MCF 10A (cell line): ENCODE measurements around the gene SRRM2. TPM values are rescaled to one million over a fixed set of nuclear protein-coding genes. Genes with fewer than 3 reads are reported as not detected.

Experiments
- BruUV-seq: library from RNA; stranded (reverse); fragments of 400-500 nt; replicated peaks from 2 replicates; lab custom pipeline; 2021; lab: Mats Ljungman, UMichigan
- CTCF ChIA-PET: fragments of 300-600 bp; sonication (Branson Sonifier 250); formaldehyde crosslinking; extraction: SDS; loops from one replicate; lab custom pipeline; 2021; ENCODE audit warnings: antibody characterized with exemption, inconsistent platforms; lab: Yijun Ruan, JAX
- POLR2A ChIA-PET: fragments of 300-600, 350-650 bp; sonication (Branson Sonifier 250); formaldehyde crosslinking; extraction: SDS; loops from one replicate; lab custom pipeline; 2020; ENCODE audit warnings: antibody characterized with exemption, inconsistent platforms; lab: Yijun Ruan, JAX
- DNase-seq: peaks from one replicate; pipeline ENCODE4 v3.0.0-alpha.2; 2018; ENCODE audit not compliant: unreplicated experiment
- H3K27ac Mint-ChIP-seq: one replicate; pipeline ENCODE4 v1.8.0; 2022; ENCODE audit warnings: mild to moderate bottlenecking, low read depth, mixed read lengths; ENCODE audit not compliant: unreplicated experiment
- H3K27me3 Mint-ChIP-seq: one replicate; pipeline ENCODE4 v1.8.0; 2022; ENCODE audit warnings: mixed read lengths; ENCODE audit not compliant: insufficient read depth, unreplicated experiment
- H3K36me3 Mint-ChIP-seq: one replicate; pipeline ENCODE4 v1.8.0; 2022; ENCODE audit warnings: mild to moderate bottlenecking, moderate library complexity, mixed read lengths; ENCODE audit not compliant: insufficient read depth, unreplicated experiment
- H3K4me1 Mint-ChIP-seq: one replicate; pipeline ENCODE4 v1.8.0; 2022; ENCODE audit warnings: mixed read lengths; ENCODE audit not compliant: insufficient read depth, unreplicated experiment
- H3K4me3 Mint-ChIP-seq: one replicate; pipeline ENCODE4 v1.8.0; 2022; ENCODE audit warnings: mild to moderate bottlenecking, moderate library complexity, mixed read lengths; ENCODE audit not compliant: unreplicated experiment
- H3K9me3 Mint-ChIP-seq: one replicate; pipeline ENCODE4 v1.8.0; 2022; ENCODE audit warnings: mixed read lengths; ENCODE audit not compliant: unreplicated experiment
- CTCF ChIP-seq: fragments of 200-600 bp; IDR thresholded peaks from one replicate; pipeline ENCODE4 v1.8.0; 2022; ENCODE audit warnings: antibody characterized with exemption, mild to moderate bottlenecking; ENCODE audit not compliant: unreplicated experiment
- intact Hi-C: fragments of 100-400 bp; cut with micrococcal nuclease; formaldehyde crosslinking; loops from 2 replicates; pipeline ENCODE4 v1.14.1; 2022
- total RNA-seq: library from RNA; stranded (reverse); gene quantifications from 2 replicates; pipeline ENCODE4 v1.2.3, GENCODE V29; 2022

SRRM2 gene
- total RNA-seq, 1 experiment from 2014 or later: 779 TPM

GRCh38 chr16:2768403-2769089 lies 16.1 kb downstream of the SRRM2 start:
- Mint-ChIP-seq H3K9me3 (no peaks in the 10 kb centered on the region), H3K4me3 (peak overlapping the region; percentile 74), H3K36me3 (peaks cover 98% of the 10 kb centered on the region), H3K4me1 (peaks cover 49% of the 10 kb centered on the region), H3K27me3 (no peaks in the 10 kb centered on the region), H3K27ac (peak overlapping the region; percentile 81)
- BruUV-seq: no TSS peak
- TF ChIP-seq CTCF: no peak
- peak; percentile 91 for DNase-seq
- POLR2A ChIA-PET: interaction anchor here (0.6 to 5.3 kb wide), 23 partner anchors 7 to 613 kb away, joined by 3 to 190 read pairs (median 7); partner anchors contain the start of genes ELOB, FLYWCH1, FLYWCH2 and KCTD5
- CTCF ChIA-PET: interaction anchor here (0.6 to 3.9 kb wide), 5 partner anchors 9 to 109 kb away, joined by 3 to 15 read pairs (median 8); partner anchors contain the start of gene SRRM2
- intact Hi-C loops: loop anchor here (2.0 kb wide), 3 partner anchors 16 to 100 kb away; partner anchors contain the start of gene SRRM2

- Mint-ChIP-seq H3K36me3 (peaks cover 98% of the 10 kb centered on the region), H3K4me3 (peak overlapping the region; percentile 74), H3K27ac (peak overlapping the region; percentile 81), H3K27me3 (no peaks in the 10 kb centered on the region), H3K4me1 (peaks cover 49% of the 10 kb centered on the region), H3K9me3 (no peaks in the 10 kb centered on the region)
- BruUV-seq: no TSS peak
- DNase-seq: peak; percentile 79
- CTCF ChIA-PET: interaction anchor here (0.6 to 3.9 kb wide), 5 partner anchors 9 to 108 kb away, joined by 3 to 15 read pairs (median 8); partner anchors contain the start of gene SRRM2
- no peak for TF ChIP-seq CTCF
- intact Hi-C loops: loop anchor here (2.0 kb wide), 3 partner anchors 16 to 100 kb away; partner anchors contain the start of gene SRRM2
- POLR2A ChIA-PET: interaction anchor here (0.5 to 5.3 kb wide), 22 partner anchors 9 to 797 kb away, joined by 3 to 190 read pairs (median 6); partner anchors contain the start of genes ELOB, FLYWCH1, FLYWCH2 and KCTD5
Measured at GRCh38 chr16:2769100-2769529, 16.7 kb downstream of the SRRM2 start.

- POLR2A ChIA-PET: interaction anchor here (0.5 to 5.3 kb wide), 15 partner anchors 8 to 1081 kb away, joined by 3 to 190 read pairs (median 9); partner anchors contain the start of genes ELOB, FLYWCH1, FLYWCH2 and KCTD5
- peaks cover 49% of the 10 kb centered on the region for H3K4me1 Mint-ChIP-seq
- BruUV-seq: no TSS peak
- DNase-seq: peak; percentile 95
- H3K27ac Mint-ChIP-seq: peak overlapping the region; percentile 81
- no peaks in the 10 kb centered on the region for H3K27me3 Mint-ChIP-seq
- CTCF ChIA-PET: interaction anchor here (0.6 to 3.9 kb wide), 7 partner anchors 9 to 498 kb away, joined by 3 to 15 read pairs (median 6); partner anchors contain the start of gene SRRM2
- peak overlapping the region; percentile 74 for H3K4me3 Mint-ChIP-seq
- TF ChIP-seq CTCF: no peak
- H3K9me3 Mint-ChIP-seq: no peaks in the 10 kb centered on the region
- H3K36me3 Mint-ChIP-seq: peaks cover 98% of the 10 kb centered on the region
- intact Hi-C loops: loop anchor here (1.0 to 2.0 kb wide), 4 partner anchors 17 to 99 kb away; partner anchors contain the start of gene SRRM2
Measured at GRCh38 chr16:2769675-2770056, 17.2 kb downstream of the SRRM2 start.
